ENCODE data around the gene FAM193A.
A peak's percentile ranks its signal among the peaks of the same experiment; 100 is the strongest.
"Not testable (repeated sequence)": the region's sequence is repeated elsewhere in the genome, so short reads cannot be mapped to it uniquely, and the experiment has no call there.

The FAM193A gene, protein sequence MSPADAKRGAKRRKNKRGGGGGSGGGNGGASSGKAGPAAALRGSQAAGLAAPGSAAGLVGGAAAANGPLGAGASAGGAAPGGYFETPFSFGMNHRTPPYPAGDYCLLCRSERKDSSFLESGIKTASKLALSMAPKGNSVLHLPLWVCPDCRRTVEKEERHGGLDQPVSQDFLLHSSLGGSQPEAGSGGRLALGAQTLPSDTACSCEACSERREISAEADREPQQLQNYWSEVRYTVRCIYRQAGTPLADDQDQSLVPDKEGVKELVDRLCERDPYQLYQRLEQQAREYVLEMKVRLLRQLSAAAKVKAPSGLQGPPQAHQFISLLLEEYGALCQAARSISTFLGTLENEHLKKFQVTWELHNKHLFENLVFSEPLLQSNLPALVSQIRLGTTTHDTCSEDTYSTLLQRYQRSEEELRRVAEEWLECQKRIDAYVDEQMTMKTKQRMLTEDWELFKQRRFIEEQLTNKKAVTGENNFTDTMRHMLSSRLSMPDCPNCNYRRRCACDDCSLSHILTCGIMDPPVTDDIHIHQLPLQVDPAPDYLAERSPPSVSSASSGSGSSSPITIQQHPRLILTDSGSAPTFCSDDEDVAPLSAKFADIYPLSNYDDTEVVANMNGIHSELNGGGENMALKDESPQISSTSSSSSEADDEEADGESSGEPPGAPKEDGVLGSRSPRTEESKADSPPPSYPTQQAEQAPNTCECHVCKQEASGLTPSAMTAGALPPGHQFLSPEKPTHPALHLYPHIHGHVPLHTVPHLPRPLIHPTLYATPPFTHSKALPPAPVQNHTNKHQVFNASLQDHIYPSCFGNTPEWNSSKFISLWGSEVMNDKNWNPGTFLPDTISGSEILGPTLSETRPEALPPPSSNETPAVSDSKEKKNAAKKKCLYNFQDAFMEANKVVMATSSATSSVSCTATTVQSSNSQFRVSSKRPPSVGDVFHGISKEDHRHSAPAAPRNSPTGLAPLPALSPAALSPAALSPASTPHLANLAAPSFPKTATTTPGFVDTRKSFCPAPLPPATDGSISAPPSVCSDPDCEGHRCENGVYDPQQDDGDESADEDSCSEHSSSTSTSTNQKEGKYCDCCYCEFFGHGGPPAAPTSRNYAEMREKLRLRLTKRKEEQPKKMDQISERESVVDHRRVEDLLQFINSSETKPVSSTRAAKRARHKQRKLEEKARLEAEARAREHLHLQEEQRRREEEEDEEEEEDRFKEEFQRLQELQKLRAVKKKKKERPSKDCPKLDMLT (N-terminal part only)

DNA sequence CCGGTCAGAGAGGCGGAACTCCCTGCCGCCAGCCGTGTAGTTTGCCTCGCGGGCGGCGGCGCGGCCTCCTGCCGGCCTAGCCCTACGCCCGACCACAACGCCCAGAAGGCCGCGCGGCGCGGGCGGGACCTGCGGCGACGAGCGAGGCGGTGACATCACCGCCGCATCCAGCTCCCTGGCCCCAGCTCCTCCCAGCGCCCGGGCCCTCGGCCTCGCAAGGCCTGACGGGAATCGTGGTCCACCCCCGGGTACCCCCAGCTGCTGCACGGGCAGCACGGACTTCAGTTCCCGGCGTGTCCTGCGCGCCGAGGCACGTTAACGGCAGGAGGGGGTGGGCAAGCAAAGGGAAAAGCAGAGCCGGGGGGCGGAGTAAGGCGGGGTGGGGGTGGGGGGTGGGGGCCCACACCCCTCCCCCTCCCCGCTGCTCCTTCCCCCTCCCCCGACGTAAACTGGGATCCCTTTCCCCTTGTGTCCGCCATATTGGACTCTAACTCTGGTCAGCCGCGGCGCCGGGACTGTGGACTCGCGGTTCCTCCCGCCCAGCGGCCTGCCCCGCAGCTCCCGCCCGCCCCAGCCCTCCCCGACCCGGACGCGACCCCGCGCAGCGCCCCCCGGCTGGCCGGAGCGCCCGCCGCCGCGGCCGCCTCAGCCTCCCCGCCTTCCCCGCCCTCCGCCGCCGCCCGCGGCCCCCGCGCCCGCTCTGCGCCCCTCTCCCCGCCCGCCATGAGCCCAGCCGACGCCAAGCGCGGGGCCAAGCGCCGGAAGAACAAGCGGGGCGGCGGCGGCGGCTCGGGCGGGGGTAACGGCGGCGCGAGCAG lies at the start of gene FAM193A:
TSS of gene FAM193A (plus strand) at position 455 of the 818 bp plus-strand sequence. CDS start at position 724, 269 bp downstream.
- DNase-seq = peak; percentile 98 to 99

DNA sequence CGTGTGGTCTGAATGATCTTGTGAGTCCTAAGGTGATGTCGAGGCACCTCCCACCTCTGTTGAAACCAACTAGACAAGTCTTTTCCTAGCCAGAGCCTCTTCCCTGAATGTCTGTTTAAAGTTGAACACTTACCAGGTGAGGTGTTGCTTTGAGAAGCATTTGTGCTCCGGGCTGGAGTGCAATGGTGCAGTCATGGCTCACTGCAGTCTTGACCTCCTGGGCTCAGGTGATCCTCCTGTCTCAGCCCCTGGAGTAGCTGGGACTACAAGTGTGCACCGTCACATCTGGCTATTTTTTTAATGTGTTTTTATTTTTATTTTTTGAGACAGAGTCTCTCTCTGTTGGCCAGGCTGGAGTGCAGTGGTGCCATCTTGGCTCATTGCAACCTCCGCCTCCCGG lies 49.5 kb upstream of the FAM193A start:
- no peak for DNase-seq

DNA sequence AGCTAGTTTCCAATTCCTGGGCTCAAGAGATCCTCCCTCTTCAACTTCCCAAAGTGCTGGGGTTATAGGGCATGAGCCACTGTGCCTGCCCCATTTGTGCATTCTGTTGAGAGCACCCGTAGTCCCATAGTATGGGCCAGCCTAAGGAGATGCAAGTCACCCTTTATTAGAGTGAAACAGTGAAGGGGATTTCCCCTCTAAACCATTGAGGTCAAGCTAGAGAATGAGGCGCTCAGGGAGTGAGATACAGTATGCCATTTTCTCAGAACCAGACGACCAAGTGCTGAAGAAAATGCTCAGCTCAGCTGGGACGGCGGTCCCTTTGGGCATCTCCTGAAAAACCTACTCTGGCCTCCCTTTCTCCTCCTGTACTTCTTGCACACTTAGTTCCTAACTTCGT lies 48.8 kb upstream of the FAM193A start:
- DNase-seq = no peak

DNA sequence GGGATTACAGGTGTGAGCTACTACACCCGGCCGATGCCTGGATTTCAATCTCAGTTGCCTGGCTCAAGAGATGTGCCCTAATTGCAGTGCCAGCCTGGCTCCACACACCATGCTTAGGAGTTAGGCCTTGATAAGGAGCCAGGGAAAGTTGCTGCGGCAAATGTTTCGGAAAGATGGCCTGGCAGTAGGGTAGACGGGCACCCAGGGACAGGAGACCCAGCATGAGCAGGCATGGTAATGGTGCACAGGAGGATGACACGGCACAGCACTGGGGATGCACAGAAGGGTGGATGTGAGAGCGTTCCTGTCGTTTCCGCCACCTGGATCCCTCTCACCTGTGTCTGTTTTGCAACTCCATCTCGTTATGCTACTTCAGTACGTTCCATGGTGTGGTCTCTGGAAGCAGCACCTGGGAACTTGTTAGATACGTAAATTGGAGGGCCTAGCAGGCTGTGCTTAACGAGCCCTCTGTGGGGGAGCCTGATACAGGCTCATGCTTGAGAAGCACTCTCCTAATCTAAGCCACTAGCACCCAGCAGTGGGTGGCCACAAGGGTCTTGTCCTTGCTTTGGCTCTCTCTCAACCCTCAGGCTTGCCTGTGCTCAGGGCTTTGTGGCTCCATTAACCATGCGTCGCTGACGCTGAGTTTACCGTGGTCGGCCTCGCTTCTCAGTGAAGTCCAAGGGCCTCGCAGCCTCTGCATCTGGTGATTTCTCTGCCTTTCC lies 47.2 kb upstream of the FAM193A start:
- DNase-seq = no peak

DNA sequence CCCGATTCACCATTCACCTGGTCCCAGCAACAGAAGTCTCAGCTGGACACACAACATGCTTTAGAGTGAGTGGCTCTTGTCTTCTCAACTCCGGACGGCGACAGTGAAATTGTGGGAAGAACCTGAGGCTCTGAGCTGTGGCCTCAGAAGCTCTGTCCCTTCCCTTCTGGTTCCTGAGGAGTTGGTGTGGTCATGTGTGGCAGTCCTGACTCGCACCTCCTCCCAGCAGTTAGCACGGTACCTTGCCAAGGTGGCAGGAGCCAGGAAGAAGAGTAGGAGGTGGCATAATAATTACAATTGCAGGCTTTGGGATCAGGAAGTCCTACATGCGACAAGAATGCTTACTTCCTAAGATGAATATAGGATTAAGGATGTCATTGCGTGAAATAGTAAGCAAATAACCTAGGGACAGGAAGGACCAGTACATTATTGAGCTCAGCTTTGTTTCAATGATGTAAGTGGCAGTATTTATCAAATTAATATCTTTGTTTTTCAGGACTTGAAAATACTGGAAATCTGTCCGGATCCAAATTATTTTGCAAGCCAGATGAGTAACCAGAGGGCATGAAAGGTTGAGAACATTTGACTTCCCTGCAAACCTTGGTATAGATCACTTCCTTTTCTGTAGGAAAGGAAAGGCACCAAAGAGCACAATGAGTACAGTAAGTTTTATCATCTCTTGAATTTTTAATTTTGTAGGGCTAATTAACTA lies 46.5 kb upstream of the FAM193A start:
- DNase-seq = no peak

DNA sequence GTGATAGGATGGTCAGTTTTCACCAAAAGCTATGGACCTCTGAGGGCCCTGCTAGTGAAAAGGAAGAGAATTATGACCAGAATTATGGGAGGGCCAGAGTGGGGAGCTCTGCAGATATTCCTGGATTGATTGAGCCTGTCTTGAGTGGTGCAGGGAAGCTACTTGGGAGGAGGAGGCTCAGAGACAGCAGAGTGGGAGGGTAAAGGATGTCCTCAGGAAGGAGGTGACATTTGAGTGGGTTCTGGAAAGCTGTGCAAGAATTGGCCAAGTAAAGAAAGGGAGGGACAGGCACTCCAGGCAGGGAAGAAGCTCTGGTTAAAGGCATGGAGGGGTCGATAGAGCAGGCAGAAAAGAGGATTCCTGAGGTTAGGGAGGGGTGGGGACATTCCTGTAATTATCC lies 43.5 kb upstream of the FAM193A start:
- no peak for DNase-seq

DNA sequence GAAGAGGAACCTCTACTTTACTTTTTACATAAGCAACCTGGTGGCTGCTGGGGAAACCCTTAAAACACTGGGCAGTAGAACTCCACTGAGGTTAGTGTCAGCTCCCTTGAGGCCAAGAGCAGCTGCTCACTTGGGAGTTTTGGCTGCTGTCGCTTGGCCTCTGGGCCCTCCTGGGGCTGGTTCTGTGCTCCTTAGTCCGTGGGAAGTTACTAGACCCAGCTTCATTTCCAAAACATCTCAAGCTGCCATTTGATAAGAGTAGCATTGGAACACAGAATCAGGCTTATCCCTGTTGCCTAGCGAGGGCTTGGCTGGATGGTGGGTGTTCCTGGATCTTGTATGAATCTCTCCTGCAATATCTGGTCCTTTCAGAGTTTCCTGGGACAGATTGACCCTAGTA lies 41.5 kb upstream of the FAM193A start:
- no peak for DNase-seq

DNA sequence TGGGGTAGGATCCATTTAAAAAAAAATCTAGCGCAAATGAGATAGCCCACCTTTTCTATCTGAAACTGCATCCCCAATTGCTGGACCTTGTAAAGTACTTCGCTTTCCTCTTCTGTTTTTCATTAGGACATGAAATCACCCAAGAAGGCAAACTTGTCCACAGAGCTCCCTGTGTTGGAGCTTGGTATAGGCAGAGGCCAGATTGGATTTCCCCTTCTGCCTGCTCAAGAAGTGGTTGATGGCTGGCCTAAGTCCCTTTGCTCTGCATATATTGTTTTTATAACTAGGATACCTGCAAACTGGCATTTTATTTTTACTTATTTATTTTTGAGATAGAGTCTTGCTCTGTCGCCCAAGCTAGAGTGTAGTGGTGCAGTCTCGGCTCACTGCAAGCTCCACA lies 39.1 kb upstream of the FAM193A start:
- DNase-seq = no peak

DNA sequence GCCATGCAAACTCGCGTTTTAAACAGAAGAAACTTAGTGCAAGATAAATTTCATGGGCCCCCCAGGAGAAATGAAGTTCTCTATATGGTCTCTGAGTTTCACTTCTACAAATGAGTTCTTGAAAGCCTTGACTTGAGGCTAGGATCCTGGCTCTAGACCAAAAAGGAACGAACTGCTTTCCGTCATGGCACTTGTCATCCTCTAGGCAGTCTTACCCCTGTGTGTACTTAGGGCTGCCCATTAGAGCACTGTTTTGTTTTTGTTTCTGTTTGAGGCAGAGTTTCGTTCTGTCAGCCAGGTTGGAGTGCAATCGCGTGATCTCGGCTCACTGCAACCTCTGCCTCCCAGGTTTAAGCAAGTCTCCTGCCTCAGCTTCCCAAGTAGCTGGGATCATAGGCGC lies 38.5 kb upstream of the FAM193A start:
- DNase-seq = no peak

DNA sequence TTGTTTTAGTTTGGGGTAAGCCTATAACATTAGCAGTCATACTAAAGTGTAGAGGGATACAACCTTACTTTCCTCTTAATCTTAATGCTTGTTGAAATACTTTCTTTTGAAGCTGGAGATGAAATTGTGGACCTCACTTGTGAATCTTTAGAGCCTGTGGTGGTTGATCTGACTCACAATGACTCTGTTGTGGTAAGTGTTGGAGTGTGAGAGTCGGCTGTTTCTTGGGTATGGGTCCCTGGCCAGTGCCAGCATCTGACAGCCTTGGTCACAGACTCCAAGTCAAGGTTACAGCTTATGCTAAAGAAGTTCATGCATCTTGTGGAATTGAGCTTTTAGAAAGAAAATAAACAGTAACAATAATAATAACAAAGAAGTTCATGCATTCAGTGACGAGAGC lies 35.9 kb upstream of the FAM193A start:
- no peak for DNase-seq

DNA sequence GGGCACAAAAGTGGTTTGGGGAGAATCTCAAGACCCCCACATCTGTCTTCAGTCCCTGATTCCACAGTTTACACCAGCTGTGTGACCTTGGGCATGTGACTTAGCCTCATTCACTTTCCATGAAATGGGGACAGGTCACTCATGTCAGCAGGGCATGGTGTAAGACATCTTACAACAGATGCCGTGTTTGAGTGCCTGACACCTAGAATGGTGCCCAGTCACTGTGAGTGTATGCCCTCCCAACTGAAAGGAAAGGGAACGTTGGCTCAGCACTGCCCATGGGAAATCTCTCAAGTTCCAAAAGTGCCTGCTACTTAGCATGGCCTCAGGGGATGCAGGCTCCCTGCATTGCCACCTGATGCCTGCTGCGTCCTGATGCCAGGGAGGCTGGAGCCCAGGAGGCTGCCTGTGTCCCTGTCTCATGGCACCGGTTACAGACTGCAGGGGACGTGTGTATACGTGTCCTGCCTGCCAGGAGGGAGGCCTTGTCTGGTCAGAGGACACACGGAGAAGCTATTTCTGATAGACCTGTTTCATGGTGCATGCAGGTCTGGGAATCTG lies 35.3 kb upstream of the FAM193A start:
- no peak for DNase-seq

DNA sequence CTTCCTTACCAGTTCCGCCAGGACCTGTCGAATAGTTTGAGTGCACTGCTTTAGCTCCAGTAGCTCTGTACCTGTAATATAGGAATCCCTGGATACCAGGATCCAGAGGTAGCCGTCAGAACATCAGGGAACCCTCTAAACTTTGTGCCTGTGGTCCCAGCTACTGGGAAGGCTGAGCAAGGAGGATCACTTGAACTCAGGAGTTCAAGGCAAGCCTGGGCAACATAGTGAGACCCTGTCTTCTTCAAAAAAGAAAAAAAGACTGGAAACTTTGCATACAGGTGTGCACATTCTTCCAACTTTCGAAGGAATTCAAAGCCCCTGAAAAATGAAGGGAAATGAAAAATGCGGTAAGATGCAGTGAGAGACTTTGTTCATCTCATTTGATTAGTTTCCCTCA lies 32.6 kb upstream of the FAM193A start:
- no peak for DNase-seq

DNA sequence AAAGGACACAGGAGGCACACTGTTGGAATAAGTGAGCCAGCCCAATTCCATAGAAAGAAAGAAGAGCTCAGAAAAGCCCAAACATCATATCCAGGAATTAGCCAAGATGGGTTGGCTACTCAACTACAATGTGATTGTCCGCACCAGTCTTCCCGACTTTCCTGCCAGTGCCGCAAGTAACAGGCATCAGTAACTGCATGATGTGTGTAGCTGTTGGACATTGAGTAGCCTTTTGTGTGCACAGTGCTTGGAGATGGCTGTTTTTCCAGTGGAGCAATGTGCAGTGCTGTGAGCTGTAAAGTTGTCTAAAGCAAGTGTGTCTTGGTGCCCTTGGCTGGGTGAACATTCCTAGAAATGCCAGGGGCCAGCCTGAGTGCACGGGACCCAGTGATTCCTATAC lies 29.2 kb upstream of the FAM193A start:
- DNase-seq = no peak

DNA sequence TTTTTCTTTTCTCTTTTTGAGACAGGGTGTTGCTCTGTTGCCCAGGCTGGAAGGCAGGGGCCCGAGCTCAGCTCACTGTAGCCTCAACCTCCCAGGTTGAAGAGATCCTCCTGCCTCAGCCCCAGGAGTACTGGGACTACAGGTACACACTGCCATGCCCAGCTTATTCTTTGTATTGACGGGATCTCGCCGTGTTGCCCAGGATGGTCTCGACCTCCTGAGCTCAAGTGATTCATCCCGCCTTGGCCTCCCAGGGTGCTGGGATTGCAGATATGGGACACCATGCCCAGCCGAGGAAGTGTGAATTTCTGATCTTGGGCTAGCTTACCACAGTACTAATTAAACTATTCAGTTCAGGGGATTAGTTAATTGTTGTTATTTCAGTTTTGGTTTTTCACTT lies 28.6 kb upstream of the FAM193A start:
- DNase-seq = no peak

DNA sequence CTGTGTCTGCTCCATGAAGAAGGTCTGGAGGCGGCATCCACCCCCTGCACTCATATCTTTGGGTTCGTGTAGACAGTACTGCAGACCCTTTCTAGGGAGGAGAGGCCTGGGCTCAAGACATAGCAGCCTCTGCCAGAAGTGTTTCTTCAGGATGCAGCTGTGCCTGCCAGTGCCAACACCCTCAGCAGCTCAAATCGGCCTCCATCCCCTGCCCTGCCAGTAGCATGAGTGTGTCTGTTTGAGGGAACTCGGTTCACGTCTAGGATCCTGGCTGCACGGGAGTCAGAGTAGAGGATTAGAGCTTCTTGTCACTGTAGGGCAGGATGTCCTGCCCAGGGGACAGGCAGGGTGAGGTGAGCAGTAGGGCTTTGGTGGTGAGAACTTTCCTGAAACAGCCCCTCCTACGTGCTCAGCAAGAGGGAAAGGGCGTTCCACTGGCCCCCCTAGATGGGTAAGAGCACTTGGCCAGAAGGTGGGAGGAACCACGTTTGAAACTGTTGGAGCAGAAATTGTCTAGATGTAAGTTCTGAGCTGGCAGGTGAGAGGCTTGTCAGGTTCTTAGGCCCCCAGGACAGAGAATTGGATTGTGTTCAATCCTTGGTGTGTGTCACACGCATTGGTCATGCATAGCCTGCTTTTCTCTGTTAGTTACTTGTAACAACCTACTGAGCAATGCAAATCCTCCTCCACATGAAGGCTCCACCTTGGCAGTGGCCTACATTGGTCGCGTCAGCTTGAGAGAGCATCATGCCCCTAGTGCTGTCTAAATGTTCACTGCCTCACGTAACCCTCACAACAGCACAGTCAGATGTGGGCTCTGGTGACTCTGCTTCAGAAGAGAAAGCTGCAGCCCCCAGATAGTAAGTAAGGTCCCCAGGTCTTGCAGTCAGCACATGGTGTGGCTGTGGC lies 25.8 kb upstream of the FAM193A start:
- no peak for DNase-seq

DNA sequence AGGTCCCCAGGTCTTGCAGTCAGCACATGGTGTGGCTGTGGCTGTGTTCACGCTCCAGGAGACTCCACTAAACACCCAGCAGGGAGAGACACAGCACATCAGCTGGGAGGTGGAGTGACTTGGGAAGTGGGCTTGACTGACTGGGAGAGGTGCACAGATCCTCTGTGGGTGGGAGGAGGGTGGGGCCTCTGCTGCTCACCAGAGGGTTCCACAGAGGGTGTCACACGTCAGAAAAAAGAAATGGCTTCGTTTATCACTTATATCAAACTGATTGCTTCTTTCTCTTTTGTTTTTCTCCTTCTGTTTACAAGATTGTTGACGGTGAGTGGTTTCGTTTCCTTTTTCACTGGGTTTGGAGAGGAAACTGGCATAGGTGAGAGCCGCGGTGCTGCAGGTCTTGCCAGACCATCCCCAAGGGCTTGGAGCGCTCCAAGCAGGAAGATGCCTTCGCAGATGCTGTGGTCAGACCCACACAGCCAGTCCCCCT lies 24.8 kb upstream of the FAM193A start:
- no peak for DNase-seq

DNA sequence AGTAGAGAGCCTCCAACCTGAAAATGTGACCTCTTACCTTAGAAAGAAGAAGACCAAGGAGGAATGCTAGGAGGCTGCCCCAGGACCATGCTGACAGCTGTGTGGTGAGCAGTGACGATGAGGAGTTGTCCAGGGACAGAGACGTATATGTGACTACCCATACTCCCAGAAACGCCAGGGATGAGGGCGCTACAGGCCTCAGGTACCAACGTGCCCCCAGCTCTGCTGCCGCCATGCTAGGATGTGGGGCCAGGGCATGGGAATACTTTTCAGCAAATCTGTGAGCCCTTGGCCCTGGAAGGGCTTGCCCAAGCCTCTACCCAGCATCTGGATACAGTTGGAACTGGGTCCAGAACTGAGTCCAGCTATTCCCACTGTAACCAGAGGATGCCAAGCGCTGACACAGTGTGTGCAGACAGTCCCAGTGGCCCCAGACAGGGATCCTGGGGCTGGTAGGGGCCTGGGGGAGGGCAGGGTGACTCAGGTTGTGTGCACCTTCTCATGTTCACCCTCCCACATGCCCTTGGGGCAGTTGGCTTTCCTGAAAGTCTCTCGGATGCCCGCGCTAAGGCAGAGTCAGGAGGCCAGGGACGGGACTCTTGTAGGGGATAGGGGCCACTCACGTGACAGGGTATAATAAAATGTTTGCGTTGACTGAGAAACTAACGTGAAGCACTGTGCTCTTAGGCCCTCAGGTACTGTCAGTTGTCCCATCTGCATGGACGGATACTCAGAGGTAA lies 23.9 kb upstream of the FAM193A start:
- DNase-seq = no peak

DNA sequence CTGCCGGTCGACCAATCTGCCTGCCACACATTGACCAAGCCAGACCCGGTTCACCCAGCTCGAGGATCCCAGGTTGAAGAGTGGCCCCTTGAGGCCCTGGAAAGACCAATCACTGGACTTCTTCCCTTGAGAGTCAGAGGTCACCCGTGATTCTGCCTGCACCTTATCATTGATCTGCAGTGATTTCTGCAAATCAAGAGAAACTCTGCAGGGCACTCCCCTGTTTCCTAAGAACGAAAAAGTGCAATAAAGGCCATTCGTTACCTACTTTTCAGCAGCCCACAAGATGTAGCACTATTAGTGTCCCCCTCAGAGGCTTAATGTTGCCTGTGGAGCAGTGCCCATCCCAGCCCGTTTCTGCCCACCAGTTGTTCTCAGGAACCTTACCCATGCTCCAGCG lies 22.3 kb upstream of the FAM193A start:
- not testable (repeated sequence) for DNase-seq

DNA sequence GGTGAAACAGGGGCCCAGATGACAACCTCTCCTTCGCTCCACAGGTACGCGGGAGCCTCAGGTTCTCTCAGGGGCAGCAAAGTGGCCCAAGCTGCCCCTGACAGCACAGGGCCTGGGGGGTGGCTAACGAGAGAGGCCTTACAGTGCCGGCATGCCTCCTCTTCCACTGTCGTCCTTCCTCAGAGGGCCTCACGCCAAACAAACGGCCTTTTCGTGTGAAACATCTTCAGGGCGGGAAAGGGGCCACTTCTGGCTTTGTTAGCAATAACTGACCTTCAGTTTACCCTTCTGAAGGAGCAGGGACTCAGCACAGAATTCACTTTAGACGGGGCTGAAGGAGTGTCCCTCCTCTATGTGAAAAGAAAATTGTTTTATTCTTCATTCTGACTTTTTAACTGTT lies 21.5 kb upstream of the FAM193A start:
- DNase-seq = not testable (repeated sequence)
